OCI-M2 (cell line): ENCODE measurements around the gene TUSC2.

Experiments used
- DNase-seq: peaks from one replicate; lab custom pipeline; 2025; ENCODE audit not compliant: unreplicated experiment; lab: John Stamatoyannopoulos, UW

Gene TUSC2

GRCh38 chr3:50336452-50337174 lies 8.6 kb upstream of the TUSC2 start:
- DNase-seq = no peak

DNA sequence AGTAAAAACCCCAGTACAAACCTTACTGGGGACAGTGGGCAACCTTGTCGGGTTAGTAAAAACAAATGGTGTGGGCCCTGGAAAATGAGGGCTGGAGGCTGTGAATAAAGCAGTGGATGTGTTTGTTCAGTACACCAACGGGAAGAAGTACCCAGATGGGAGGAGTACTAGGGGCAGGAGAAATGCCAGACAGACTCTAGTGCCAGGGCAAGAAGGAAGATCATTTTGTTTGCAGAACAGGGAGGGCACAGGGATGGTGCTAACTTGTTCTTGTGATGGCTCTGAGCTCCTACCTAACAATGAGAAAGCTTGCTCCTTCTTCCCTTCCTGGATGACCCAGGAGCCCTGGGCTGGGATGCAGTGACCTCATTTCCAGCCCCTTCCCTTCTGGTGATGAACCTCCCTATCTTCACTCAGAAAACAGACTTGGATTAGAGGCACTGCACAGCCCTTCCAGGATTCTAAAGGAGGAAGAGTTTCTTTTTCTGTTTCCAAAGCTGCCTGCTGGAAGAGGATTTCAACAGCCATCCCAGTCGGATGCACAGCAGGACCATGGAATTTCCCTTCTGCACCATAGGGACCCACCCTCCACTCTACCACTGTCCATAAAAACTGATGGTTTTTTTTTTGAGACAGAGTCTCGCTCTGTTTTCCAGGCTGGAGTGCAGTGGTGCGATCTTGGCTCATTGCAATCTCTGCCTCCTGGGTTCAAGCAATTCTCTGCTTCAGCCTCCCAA lies 6.5 kb upstream of the TUSC2 start:
- no peak for DNase-seq

- DNase-seq = no peak
These were observed 5.8 kb upstream of the TUSC2 start for GRCh38 chr3:50333744-50334328.

DNA sequence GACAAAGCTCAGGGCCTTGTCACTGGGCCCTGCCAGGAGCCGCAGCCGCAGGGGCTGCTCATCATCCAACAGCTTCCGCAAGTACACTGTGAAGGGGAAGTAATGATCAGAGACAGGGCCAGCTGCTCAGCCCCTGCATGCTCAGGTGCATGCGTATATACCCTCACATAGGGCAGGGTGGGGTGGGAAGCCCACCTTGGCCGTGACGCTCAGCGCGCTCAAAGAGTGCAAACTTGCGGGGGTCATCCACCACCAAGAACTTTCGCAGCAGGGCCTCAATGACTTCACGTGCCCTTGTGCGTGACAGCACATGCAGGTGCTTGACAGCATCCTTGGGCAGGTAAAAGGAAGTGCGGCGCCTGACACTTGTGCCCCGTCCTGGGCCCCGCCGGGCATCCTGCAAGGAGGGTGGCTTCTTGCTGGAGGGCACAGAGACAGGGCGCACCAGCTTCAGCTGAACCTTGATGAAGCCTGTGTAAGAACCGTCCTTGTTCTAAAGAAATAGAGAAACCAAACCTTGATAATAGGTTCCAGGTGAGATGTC lies 3.4 kb upstream of the TUSC2 start:
- no peak for DNase-seq

DNA sequence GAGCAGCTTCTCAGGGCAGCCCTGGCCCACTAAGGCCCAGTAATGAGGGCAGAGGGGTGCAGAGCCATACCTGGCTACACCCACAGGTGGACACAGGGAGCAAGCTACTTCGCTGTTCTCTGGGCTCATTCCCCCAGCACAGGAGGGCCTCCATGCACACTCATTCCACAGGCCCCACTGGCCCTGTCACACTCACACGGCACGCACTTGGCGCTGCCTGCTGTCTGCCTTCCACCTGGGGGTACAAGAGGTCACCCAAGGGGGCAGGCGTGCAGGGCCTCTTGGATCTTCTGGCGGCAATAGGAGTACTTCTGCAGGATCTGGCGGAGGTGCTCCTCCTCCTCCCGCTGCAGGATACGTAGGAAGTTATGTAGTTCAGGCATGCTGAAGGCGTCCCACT lies 2.3 kb upstream of the TUSC2 start:
- DNase-seq = no peak

DNA sequence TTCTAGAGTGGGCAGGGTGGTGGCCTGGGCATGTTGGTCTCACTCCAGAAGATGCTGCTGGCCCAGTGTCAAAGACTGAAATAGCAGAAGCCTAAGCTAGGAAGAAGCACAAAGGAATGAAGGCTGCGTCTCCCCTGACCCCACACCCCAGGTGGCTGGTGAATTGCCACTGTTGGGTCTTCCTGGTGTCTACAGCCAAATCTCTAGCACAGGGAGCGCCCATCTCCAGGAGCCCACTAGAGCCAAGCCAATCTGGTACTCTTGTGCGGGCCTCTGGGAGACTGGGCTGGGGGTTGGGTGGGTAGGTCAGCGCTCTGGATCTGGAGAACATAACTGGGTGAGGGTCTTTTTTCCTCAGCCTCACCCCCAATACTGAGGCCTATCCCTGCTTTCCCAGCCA lies 894 bp downstream of the TUSC2 start:
- no peak for DNase-seq

DNA sequence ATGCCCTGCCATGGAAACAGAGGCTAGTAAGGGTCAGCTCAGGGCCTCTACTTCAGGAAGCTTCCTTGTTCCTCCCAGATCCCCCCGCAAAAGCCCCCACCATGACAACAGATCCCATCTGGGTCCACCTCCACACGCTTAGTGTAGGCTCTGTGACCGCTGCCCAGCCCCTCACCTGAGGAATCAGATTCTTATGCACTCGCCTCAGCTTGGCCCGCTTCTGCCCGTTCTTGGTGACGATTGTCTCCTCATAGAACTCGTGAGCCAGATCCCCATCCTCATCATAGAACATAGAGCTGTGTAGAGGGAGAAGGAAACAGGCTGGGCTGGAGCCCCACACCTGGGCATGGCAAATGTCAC lies 1.9 kb downstream of the TUSC2 start:
- no peak for DNase-seq

- no peak for DNase-seq
These were observed 2.4 kb downstream of the TUSC2 start for GRCh38 chr3:50325497-50326181.

DNA sequence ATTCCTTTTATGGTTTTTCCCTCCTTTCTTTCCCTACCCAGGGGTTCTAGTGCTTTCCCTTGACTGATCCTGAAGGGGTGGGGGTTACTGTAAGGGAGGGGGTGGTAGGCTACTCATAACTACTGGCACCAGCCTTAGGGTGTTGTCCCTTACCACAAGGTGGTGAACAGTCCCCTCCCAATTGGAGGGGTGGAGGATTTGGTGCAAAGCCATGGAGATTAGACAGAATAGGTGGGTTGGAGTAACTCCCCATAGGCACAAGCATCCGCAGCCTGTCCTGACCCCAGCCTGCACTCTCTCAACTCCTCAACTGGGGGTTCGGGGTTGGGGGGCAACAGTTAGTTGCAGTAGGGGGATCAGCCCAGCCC lies 2.9 kb downstream of the TUSC2 start:
- no peak for DNase-seq

DNA sequence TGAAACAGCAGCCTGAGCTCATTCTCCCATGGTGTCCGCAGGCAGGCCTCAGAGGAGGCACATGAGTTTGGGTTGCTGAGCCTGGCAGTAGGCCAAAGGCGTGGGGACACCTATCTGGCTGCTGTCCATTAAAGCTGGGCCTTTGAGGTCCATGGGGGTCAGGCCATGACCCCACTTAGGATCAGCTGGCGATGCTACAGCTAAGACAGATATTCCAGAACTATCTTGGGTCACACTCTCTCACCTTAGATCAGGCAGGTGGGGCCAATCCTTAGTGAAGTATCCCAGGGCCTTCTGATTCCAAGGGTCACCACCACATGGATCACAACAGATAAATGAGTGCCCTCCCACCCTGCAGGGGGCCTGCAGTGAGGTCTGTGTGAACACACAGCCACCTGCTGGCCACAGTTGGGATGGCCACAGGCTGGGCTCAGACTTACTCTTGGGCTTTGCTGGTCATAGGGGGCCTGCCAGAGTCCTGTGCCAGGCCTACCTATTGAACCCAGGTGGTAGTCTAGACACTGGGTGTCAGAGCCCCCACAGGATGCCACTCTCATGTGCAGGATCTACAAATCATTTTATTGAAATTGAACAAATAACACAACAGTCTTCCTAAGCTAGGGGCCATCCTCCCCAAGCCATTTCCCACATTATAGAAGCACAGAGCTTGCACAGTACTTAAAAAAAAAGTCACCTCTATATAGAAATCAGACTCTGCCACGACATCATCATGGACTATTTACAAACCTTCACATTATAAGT lies 3.5 kb downstream of the TUSC2 start:
- peak; percentile 47 for DNase-seq

GRCh38 chr3:50323614-50324199 lies 4.3 kb downstream of the TUSC2 start:
- DNase-seq = no peak

GRCh38 chr3:50323092-50323600 lies 4.9 kb downstream of the TUSC2 start:
- no peak for DNase-seq

DNA sequence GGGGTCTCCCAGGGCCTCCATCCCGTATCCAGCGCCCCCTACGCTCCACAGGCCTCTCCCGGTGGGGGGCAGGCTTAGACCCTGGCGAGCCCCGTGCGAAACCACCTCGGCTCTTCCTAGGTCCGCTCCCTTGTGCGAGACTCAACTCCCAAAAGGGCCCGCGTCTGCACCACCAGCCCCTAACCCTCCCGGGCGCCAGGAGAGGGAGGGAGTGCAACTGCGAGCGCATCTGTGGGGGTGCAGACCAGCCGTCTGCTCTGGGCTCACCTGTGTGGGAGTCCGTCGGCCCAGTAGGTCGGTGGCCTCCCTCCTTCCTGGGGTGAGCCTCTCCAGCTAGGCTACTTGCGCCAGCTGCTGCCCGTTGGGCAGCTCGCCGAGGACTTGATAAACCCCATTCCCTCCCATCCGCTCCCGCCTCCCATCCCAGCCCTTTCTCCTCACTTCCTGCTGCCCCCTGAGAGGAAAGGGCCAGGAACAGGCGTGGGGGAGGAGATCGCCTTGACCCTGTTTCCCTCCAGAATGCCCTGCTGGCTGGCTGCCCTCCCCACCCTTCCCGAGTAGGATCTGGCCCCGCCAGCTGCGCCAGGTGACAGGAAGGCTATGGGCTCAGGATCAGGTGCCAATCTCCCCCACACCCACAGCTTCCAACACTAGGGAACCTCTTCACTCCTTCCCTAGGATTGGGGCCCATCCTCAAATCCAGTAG lies 5.5 kb downstream of the TUSC2 start, which contains the start of gene HYAL2:
Gene HYAL2, minus strand, starts transcription at position 360 of the 706 bp plus-strand sequence. CDS start 2,256 bp downstream, outside the sequence.
- DNase-seq = no peak

- no peak for DNase-seq
These were observed 6.0 kb downstream of the TUSC2 start for GRCh38 chr3:50322115-50322385.

- peak; percentile 61 for DNase-seq
These were observed 6.5 kb downstream of the TUSC2 start for GRCh38 chr3:50321336-50322114.

GRCh38 chr3:50320853-50321335 lies 7.1 kb downstream of the TUSC2 start:
- DNase-seq = no peak

GRCh38 chr3:50319894-50320625 lies 8.0 kb downstream of the TUSC2 start:
- DNase-seq = no peak
